Dedifferentiated amniotic fluid mesenchymal stem cell (primary cell): Measurements from ENCODE around the gene APBA2.

ENCODE experiments used
- DNase-seq: peaks from one replicate; pipeline ENCODE4 v3.0.0-alpha.2; 2016; ENCODE audit errors: extremely low spot score

Gene APBA2

GRCh38 chr15:28983432-28984311 is 97.9 kb downstream of the APBA2 start:
- DNase-seq = no peak

- no peak for DNase-seq
Observed at GRCh38 chr15:28984421-28985315, 98.9 kb downstream of the APBA2 start.

GRCh38 chr15:28985316-28985645 is 99.5 kb downstream of the APBA2 start:
- no peak for DNase-seq

GRCh38 chr15:28985691-28986090 is 99.9 kb downstream of the APBA2 start:
- no peak for DNase-seq

GRCh38 chr15:28986108-28986507 is 100.3 kb downstream of the APBA2 start:
- no peak for DNase-seq

GRCh38 chr15:28986726-28987125 is 101.0 kb downstream of the APBA2 start:
- no peak for DNase-seq

GRCh38 chr15:28987337-28987736 is 101.6 kb downstream of the APBA2 start:
- no peak for DNase-seq

- DNase-seq = no peak
Observed at GRCh38 chr15:28989239-28989830, 103.6 kb downstream of the APBA2 start.

GRCh38 chr15:28989896-28990295 is 104.1 kb downstream of the APBA2 start:
- no peak for DNase-seq

GRCh38 chr15:28990390-28990789 is 104.6 kb downstream of the APBA2 start:
- no peak for DNase-seq

GRCh38 chr15:28991236-28992171 is 105.7 kb downstream of the APBA2 start:
- DNase-seq = no peak

GRCh38 chr15:28992336-28992864 is 106.6 kb downstream of the APBA2 start:
- no peak for DNase-seq

- DNase-seq = no peak
Observed at GRCh38 chr15:28993051-28993719, 107.4 kb downstream of the APBA2 start.

GRCh38 chr15:28993720-28994053 is 107.9 kb downstream of the APBA2 start:
- DNase-seq = no peak

- DNase-seq = no peak
Observed at GRCh38 chr15:28994142-28994830, 108.5 kb downstream of the APBA2 start.

GRCh38 chr15:28994831-28995596 is 109.2 kb downstream of the APBA2 start:
- DNase-seq = no peak

- DNase-seq = no peak
Observed at GRCh38 chr15:28995705-28996104, 109.9 kb downstream of the APBA2 start.

- no peak for DNase-seq
Observed at GRCh38 chr15:28996289-28996688, 110.5 kb downstream of the APBA2 start.

GRCh38 chr15:28996953-28997352 is 111.2 kb downstream of the APBA2 start:
- no peak for DNase-seq
